ENCODE measurements around the gene CRIM1. TPM values are rescaled to one million over a fixed set of nuclear protein-coding genes. Genes with fewer than 3 reads are reported as not detected.

Gene CRIM1
- total RNA-seq, 8 experiments from 2014 or later, result 15.1 to 61.1 (median 24.3) TPM

GRCh38 chr2:36570416-36570815 is 214.8 kb downstream of the CRIM1 start:
- no peak for ATAC-seq (replicated peaks in 6 of 8)
- WGBS, 10 experiments, result 17 to 100% (median 79%) methylated on average over 1 of the region's 1 CpG; no CpG with 5 or more reads in 2 of the 10 experiments
- no peak overlapping the region for H3K27ac ChIP-seq
- H3K4me3 ChIP-seq, result no peak overlapping the region
- peaks cover 0 to 12% of the 10 kb centered on the region in 2 donors for H3K4me1 ChIP-seq (replicated peaks in 1 of 2)
- in situ Hi-C loops (cut with MboI; ENCODE audit: low pct_unique_long_range_greater_than_20kb in 2 of 9, low sequenced_read_pairs in 9 of 9, unreplicated experiment in 9 of 9), result no loop called here

DNA sequence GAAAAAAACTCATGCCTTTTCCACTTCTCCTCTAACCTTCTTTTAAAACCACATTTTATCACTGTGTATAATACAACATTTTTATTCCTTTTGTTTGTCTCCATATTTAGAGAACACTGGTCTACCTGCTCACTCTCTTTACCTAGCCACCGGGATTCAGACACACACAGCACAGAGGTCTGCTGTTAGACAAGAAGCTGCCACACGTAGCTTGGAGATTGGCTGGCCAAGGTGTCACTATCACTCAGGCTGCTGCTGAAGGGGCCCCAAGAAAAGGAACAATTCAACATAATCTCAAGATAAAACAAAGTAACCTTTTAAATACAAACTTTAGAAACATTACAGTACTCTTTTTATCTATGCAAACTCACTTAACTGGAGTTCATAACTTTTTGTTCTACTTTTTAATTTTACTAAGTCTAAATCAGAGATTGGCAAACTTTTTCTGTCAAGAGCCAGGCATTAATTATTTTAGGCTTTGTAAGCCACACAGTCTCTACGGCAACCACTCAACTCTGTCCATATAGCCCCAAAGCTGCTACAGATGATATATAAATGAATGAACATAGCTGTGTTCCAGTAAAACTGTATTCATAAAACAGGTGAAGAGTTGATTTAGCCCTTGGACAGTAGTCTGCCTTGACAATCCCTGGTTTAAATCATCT is 216.6 kb downstream of the CRIM1 start:
- WGBS, 10 experiments, result 43 to 96% (median 80%) methylated on average over 1 to 3 of the region's 3 CpGs; no CpG with 5 or more reads in 1 of the 10 experiments
- Histone ChIP-seq H3K4me3 (no peak overlapping the region), H3K27ac (no peak overlapping the region), H3K4me1 (replicated peaks in 1 of 2) (peaks cover 0 to 12% of the 10 kb centered on the region in 2 donors)
- in situ Hi-C loops (cut with MboI; ENCODE audit: low pct_unique_long_range_greater_than_20kb in 2 of 9, low sequenced_read_pairs in 9 of 9, unreplicated experiment in 9 of 9), result no loop called here
- peak in 1 of 8 experiments; percentile 35 for ATAC-seq (replicated peaks in 6 of 8)

- Histone ChIP-seq H3K27ac (no peak overlapping the region), H3K4me3 (no peak overlapping the region), H3K4me1 (replicated peaks in 1 of 2) (peaks cover 0 to 12% of the 10 kb centered on the region in 2 donors)
- ATAC-seq (replicated peaks in 6 of 8), result peak in 2 of 8 experiments; percentile 59 to 61
- 24 to 60% (median 38%) methylated on average over 1 to 4 of the region's 4 CpGs for WGBS, 10 experiments
- in situ Hi-C loops (cut with MboI; ENCODE audit: low pct_unique_long_range_greater_than_20kb in 2 of 9, low sequenced_read_pairs in 9 of 9, unreplicated experiment in 9 of 9), result no loop called here
These were observed 217.1 kb downstream of the CRIM1 start for GRCh38 chr2:36572719-36573059.

GRCh38 chr2:36573165-36573564 is 217.6 kb downstream of the CRIM1 start:
- Histone ChIP-seq H3K4me1 (replicated peaks in 1 of 2) (peaks cover 0 to 12% of the 10 kb centered on the region in 2 donors), H3K27ac (no peak overlapping the region), H3K4me3 (no peak overlapping the region)
- WGBS, 10 experiments, result 67 to 100% (median 86%) methylated on average over 1 of the region's 1 CpG; no CpG with 5 or more reads in 5 of the 10 experiments
- in situ Hi-C loops (cut with MboI; ENCODE audit: low pct_unique_long_range_greater_than_20kb in 2 of 9, low sequenced_read_pairs in 9 of 9, unreplicated experiment in 9 of 9), result no loop called here
- ATAC-seq (replicated peaks in 6 of 8), result no peak

- no peak overlapping the region for H3K4me3 ChIP-seq
- ATAC-seq (replicated peaks in 6 of 8), result no peak
- WGBS, 10 experiments, result 83 to 100% (median 92%) methylated on average over 1 to 2 of the region's 2 CpGs; no CpG with 5 or more reads in 1 of the 10 experiments
- in situ Hi-C loops (cut with MboI; ENCODE audit: low pct_unique_long_range_greater_than_20kb in 2 of 9, low sequenced_read_pairs in 9 of 9, unreplicated experiment in 9 of 9), result no loop called here
- H3K4me1 ChIP-seq (replicated peaks in 1 of 2), result peaks cover 0 to 12% of the 10 kb centered on the region in 2 donors
- no peak overlapping the region for H3K27ac ChIP-seq
These were observed 219.0 kb downstream of the CRIM1 start for GRCh38 chr2:36574560-36574959.

- H3K4me3 ChIP-seq, result no peak overlapping the region
- ATAC-seq (replicated peaks in 6 of 8), result no peak
- no peak overlapping the region for H3K27ac ChIP-seq
- WGBS, 10 experiments, result 90 to 100% (median 98%) methylated on average over 1 to 2 of the region's 2 CpGs; no CpG with 5 or more reads in 2 of the 10 experiments
- in situ Hi-C loops (cut with MboI; ENCODE audit: low pct_unique_long_range_greater_than_20kb in 2 of 9, low sequenced_read_pairs in 9 of 9, unreplicated experiment in 9 of 9), result no loop called here
- peaks cover 0 to 2% of the 10 kb centered on the region in 2 donors for H3K4me1 ChIP-seq (replicated peaks in 1 of 2)
These were observed 222.3 kb downstream of the CRIM1 start for GRCh38 chr2:36577884-36578283.

- in situ Hi-C loops (cut with MboI; ENCODE audit: low pct_unique_long_range_greater_than_20kb in 2 of 9, low sequenced_read_pairs in 9 of 9, unreplicated experiment in 9 of 9), result no loop called here
- Histone ChIP-seq H3K27ac (no peak overlapping the region), H3K4me3 (no peak overlapping the region), H3K4me1 (replicated peaks in 1 of 2) (no peaks in the 10 kb centered on the region)
- WGBS, 10 experiments, result 88 to 100% (median 95%) methylated on average over 3 to 10 of the region's 10 CpGs
- no peak for ATAC-seq (replicated peaks in 6 of 8)
These were observed 223.0 kb downstream of the CRIM1 start for GRCh38 chr2:36578343-36579296.

- no peak for ATAC-seq (replicated peaks in 6 of 8)
- Histone ChIP-seq H3K27ac (no peak overlapping the region), H3K4me3 (no peak overlapping the region), H3K4me1 (replicated peaks in 1 of 2) (no peaks in the 10 kb centered on the region)
- in situ Hi-C loops (cut with MboI; ENCODE audit: low pct_unique_long_range_greater_than_20kb in 2 of 9, low sequenced_read_pairs in 9 of 9, unreplicated experiment in 9 of 9), result no loop called here
These were observed 223.7 kb downstream of the CRIM1 start for GRCh38 chr2:36579297-36579664.

- 14 to 100% (median 92%) methylated on average over 2 to 5 of the region's 5 CpGs for WGBS, 10 experiments
- peak in 3 of 8 experiments; percentile 69 to 89 (median 89) for ATAC-seq (replicated peaks in 6 of 8)
- no peak overlapping the region for H3K4me3 ChIP-seq
- H3K27ac ChIP-seq, result no peak overlapping the region
- H3K4me1 ChIP-seq (replicated peaks in 1 of 2), result no peaks in the 10 kb centered on the region
- in situ Hi-C loops (cut with MboI; ENCODE audit: low pct_unique_long_range_greater_than_20kb in 2 of 9, low sequenced_read_pairs in 9 of 9, unreplicated experiment in 9 of 9), result no loop called here
These were observed 227.0 kb downstream of the CRIM1 start for GRCh38 chr2:36582538-36582937.

DNA sequence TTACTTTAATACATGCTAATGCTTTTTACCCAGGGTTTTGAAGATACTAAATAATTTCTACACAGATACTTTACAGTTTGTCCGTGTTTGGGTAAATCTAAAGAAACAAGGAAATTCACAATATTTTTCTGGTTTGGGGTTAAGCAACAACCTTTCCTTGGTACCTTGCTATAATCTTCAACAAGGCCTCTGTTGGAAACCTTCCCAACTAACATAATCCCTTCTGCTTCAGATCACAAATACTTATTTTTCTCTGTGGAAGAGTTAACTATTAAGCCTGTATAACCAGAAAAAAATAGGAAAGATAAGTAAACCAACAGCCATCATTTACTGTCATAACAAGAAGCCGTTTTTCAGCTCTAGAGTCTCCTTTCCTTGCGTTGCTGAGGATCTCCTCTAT is 227.4 kb downstream of the CRIM1 start:
- no peak overlapping the region for H3K4me3 ChIP-seq
- in situ Hi-C loops (cut with MboI; ENCODE audit: low pct_unique_long_range_greater_than_20kb in 2 of 9, low sequenced_read_pairs in 9 of 9, unreplicated experiment in 9 of 9), result no loop called here
- no peak for ATAC-seq (replicated peaks in 6 of 8)
- no peak overlapping the region for H3K27ac ChIP-seq
- 25 to 97% (median 88%) methylated on average over 1 to 3 of the region's 3 CpGs; no CpG with 5 or more reads in 2 of the 10 experiments for WGBS, 10 experiments
- no peaks in the 10 kb centered on the region for H3K4me1 ChIP-seq (replicated peaks in 1 of 2)

- Histone ChIP-seq H3K4me1 (replicated peaks in 1 of 2) (no peaks in the 10 kb centered on the region), H3K4me3 (no peak overlapping the region), H3K27ac (no peak overlapping the region)
- in situ Hi-C loops (cut with MboI; ENCODE audit: low pct_unique_long_range_greater_than_20kb in 2 of 9, low sequenced_read_pairs in 9 of 9, unreplicated experiment in 9 of 9), result no loop called here
- 89 to 100% (median 100%) methylated on average over 1 of the region's 1 CpG; no CpG with 5 or more reads in 4 of the 10 experiments for WGBS, 10 experiments
- no peak for ATAC-seq (replicated peaks in 6 of 8)
These were observed 228.7 kb downstream of the CRIM1 start for GRCh38 chr2:36584148-36584794.

DNA sequence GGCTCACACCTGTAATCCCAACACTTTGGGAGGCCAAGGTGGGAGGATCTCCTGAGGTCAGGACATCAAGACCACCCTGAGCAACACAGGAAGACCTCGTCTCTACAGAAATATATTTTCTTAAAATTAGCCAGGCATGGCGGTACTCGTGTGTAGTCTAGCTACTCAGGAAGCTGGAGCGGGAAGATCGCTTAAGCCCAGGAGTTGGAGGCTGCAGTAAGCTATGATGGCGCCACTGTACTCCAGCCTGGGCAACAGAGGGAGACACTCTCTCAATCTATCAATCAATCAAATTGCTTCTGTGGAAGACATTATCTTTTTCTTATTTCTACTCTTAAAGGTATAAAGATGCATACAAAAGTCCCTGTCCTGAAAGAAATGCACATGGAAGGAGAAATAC is 231.1 kb downstream of the CRIM1 start:
- WGBS, 10 experiments, result 88 to 100% (median 96%) methylated on average over 2 to 6 of the region's 6 CpGs; no CpG with 5 or more reads in 2 of the 10 experiments
- H3K4me1 ChIP-seq (replicated peaks in 1 of 2), result no peaks in the 10 kb centered on the region
- ATAC-seq (replicated peaks in 6 of 8), result no peak
- H3K4me3 ChIP-seq, result no peak overlapping the region
- H3K27ac ChIP-seq, result no peak overlapping the region
- in situ Hi-C loops (cut with MboI; ENCODE audit: low pct_unique_long_range_greater_than_20kb in 2 of 9, low sequenced_read_pairs in 9 of 9, unreplicated experiment in 9 of 9), result no loop called here

DNA sequence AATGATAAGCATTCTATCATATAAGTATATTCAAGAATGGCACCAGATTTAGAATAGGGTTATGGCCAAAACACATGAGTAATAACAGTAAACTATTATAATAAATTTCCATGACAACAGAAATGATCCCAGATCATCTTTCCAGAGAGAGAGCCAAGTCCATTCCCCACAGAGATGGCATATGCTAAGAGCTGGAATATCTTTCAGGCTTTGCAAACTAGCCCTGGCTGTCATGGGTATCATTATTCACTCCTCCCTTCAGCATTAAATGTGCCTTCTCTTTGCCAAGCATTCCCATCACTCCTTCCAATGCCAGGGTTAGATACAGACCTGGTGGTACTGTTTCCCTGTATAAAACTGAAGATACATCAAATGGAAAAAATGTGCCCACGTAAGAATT is 231.5 kb downstream of the CRIM1 start:
- WGBS, 10 experiments, result 0 to 100% (median 81%) methylated on average over 1 of the region's 1 CpG; no CpG with 5 or more reads in 4 of the 10 experiments
- in situ Hi-C loops (cut with MboI; ENCODE audit: low pct_unique_long_range_greater_than_20kb in 2 of 9, low sequenced_read_pairs in 9 of 9, unreplicated experiment in 9 of 9), result no loop called here
- ATAC-seq (replicated peaks in 6 of 8), result peak in 2 of 8 experiments; percentile 11 to 38
- Histone ChIP-seq H3K27ac (no peak overlapping the region), H3K4me1 (replicated peaks in 1 of 2) (no peaks in the 10 kb centered on the region), H3K4me3 (no peak overlapping the region)

Data from motor neuron (in vitro differentiated cells).